ENCODE data around the gene RUVBL1. TPM values are rescaled to one million over a fixed set of nuclear protein-coding genes. Genes with fewer than 3 reads are reported as not detected.

RUVBL1 gene
- total RNA-seq, 1 experiment from 2014 or later = 60.7 TPM

DNA sequence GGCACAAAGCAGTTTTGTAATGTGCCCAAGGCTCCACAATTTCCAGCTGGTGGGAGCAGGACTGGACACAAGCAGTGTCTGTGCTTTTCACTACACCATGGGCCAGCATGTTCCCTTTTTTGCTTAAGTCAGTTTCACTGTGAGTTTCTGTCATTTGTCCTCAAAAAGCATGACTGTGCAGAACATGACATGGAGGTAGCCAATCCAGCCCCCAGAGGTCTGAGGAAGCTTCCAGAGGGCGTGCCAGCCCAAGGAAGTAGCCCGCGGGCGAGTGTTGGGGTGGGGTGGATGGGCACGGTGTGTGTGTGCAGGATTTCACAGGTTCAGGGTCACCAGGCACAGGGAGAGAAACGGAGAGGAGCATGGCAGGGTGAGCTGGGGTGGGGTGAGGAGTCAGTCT is 21.7 kb upstream of the RUVBL1 start:
- peak; percentile 16 for DNase-seq (ENCODE audit: low read depth)
- in situ Hi-C loops (cut with HindIII; ENCODE audit: low pct_unique_long_range_greater_than_20kb, low sequenced_read_pairs) = no loop called here

DNA sequence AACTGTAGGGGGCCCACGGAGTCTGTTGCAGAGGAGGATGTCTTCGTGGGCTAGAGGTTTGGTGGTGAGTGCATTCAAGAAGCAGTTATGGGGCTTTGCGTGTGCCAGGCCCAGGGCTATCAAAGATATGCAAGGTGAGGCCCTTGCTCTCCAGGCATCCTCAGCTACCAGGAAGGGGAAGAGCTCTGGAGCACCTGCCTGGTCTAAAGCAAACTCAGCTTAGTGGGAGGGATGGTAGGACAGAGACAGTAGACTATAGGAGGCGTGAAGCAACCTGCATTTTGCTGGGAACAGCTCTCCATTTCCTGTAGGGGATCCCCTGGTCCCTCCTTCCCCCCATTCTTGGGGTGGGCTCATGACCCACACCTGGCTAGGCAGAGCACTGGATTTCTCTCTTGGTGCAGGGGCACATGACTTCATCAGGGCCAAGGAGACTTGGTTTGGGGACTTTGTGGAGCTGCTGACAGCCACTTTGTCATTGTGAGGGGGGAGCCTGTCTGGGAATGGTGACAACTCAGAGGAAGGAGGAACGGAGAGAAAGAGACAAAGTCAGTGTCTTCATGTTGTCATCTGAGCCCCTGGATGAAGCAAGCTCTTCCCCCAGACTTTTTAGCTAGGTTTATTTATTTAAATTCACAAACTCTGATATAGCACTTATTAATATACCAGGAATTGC is 21.0 kb upstream of the RUVBL1 start:
- in situ Hi-C loops (cut with HindIII; ENCODE audit: low pct_unique_long_range_greater_than_20kb, low sequenced_read_pairs) = no loop called here
- DNase-seq (ENCODE audit: low read depth) = no peak

DNA sequence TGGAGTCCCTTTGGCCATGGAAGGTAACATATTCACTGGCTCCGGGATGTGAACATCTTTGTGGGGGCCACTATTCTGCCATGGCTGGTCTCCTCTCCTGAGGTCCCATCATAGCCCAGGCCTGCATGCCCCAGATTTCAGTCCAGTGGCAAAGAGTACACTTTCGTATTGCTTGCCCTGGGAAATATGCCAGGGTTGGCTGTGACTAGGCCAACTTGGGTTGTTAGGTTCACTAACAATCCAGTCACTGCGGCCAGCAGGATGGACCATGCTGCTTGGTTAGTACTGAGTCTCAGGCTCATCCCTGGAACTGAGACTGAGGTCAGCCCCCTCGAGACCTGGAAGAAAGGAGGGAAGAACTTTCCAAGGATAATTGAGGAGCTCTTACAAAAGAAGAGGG is 19.9 kb upstream of the RUVBL1 start:
- in situ Hi-C loops (cut with HindIII; ENCODE audit: low pct_unique_long_range_greater_than_20kb, low sequenced_read_pairs) = no loop called here

DNA sequence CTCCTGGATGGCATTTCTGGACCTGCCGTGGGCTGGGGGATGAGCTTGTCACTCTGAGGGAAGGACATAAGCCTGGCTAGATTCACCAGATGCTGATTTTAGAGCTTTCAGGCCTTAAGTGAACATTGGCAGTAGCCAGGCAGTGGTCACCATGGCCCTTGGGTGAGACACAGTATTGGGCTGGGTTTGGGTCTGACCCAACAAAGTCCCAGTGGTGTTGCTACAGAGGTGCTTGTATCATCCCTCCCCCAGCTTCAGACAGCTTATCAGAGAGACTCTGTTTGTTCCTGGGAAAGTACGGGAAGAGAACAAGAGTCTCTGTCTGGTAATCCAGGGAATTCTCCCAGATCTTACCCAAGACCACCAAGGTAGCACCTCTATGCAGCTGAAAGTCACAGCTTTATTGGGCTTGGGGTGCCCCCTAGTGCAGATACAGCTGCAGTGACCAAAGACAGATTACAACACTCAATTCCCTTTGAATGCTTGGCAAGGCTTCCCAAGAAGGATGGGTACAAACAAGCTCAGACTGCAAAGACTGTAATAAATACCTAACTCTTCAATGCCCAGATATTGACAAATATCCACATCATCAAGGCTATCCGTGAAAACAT is 9.8 kb upstream of the RUVBL1 start:
- peak; percentile 16 for DNase-seq (ENCODE audit: low read depth)
- in situ Hi-C loops (cut with HindIII; ENCODE audit: low pct_unique_long_range_greater_than_20kb, low sequenced_read_pairs) = no loop called here

More for the DNA sequence above, 19.9 kb upstream of the RUVBL1 start:
- DNase-seq (ENCODE audit: low read depth) = no peak

DNA sequence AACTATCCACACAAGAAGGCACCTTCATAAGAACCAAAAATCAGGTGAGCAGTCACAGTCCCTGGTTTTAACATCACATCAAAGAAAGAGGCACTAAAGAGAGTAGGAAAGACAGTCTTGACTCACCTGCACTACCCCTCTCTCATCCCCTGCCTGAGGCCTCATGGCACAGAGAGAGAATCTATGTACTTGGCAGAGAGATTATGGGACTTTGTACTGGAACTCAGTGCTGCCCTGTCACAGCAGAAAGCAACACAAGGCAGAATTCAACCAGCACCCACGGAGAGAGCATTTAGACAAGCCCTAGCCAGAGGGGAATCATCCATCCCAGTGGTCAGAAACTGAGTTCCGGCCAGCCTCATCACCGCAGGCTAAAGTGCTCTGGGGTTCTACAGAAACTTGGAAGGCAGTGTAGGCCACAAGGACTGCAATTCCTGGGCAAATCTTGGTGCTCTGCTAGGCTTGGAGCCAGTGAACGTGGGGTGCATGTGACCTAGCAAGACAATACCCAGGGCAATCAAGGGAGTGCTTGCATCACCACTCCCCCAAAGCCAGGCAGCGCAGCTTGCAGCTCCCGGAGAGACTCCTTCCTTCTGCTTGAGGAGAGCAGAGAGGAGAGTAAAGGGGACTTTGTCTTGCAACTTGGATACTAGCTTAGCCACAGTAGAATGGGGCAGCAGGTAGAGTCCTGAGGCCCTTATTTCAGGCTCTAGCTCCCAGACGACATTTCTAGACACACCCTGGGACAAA is 8.5 kb upstream of the RUVBL1 start:
- DNase-seq (ENCODE audit: low read depth) = no peak
- in situ Hi-C loops (cut with HindIII; ENCODE audit: low pct_unique_long_range_greater_than_20kb, low sequenced_read_pairs) = no loop called here

DNA sequence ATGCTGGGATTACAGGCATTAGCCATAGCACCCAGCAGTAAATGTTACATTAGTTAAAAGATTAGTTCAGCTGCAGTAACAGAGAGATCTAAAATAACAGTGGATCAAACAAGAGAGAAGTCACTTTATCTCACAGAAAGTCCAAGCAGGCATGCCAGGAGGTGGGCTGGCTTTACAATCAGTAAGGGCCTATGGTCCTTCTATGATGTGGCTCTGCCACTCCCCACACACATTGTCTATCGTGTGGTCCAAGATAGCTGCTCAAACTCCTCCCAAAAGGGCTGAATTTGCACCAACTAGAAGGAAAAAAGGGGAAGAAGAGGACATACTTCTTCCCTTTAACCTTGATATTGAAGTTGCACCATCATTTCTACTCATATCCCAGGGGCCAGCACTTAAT is 4.6 kb upstream of the RUVBL1 start:
- in situ Hi-C loops (cut with HindIII; ENCODE audit: low pct_unique_long_range_greater_than_20kb, low sequenced_read_pairs) = no loop called here

DNA sequence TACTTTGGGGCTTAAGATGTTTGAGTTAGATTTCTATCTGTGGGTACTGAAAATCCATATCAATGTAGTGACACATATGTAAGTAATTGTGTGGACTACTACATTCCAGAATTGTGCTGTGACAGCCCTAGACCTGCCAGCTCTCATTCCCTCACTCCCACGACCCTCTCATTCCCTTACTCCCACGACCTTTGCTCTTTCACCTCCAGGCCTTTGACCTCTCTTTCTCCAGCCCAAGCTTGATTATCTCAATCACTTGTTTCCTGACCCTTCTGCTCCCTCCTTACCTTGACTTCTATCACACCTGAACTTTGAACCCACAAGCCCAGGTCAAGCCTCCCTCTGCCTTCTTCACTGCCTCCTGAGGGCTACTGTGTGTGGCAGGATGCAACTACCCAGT is 3.6 kb upstream of the RUVBL1 start:
- DNase-seq (ENCODE audit: low read depth) = no peak
- in situ Hi-C loops (cut with HindIII; ENCODE audit: low pct_unique_long_range_greater_than_20kb, low sequenced_read_pairs) = no loop called here

More for the DNA sequence above, 4.6 kb upstream of the RUVBL1 start:
- DNase-seq (ENCODE audit: low read depth) = no peak

DNA sequence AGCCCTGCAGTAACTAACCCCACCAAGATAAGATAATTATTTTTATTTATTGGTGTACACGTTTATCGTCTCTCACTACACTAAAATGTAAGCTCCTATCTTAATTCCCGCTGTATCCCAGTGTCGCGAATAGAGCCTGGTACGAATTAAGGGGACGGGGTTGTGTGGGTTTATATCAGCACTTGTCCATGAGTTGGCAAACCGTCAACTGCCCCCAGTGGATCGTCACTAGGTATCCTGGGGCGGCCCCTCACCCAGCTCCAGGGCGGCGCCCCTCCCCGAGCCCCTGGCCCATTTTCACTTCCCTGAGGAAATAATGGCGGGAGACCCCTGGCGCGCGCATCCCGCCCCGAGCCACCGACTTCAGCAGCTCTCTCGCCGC is 465 bp downstream of the RUVBL1 start:
- no peak for DNase-seq (ENCODE audit: low read depth)
- in situ Hi-C loops (cut with HindIII; ENCODE audit: low pct_unique_long_range_greater_than_20kb, low sequenced_read_pairs) = no loop called here

DNA sequence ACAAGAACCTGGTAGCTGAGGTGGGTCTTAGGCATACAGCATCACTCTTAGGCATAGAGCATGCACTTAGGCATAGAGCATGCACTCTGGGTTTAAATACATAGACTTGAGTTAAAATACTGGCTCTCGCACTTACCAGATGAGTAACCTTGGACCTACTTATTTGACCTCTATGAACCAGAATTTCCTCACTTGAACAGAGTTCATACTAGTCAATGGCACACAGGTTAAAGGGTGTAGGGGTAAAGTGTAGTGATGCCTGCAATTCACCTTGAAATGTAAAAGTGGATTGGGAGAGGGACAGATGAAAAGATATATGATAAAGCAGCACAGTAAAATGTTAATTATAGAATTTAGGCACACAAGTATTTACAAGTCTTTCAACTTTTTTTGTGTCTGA is 1.6 kb downstream of the RUVBL1 start:
- no peak for DNase-seq (ENCODE audit: low read depth)
- in situ Hi-C loops (cut with HindIII; ENCODE audit: low pct_unique_long_range_greater_than_20kb, low sequenced_read_pairs) = no loop called here

DNA sequence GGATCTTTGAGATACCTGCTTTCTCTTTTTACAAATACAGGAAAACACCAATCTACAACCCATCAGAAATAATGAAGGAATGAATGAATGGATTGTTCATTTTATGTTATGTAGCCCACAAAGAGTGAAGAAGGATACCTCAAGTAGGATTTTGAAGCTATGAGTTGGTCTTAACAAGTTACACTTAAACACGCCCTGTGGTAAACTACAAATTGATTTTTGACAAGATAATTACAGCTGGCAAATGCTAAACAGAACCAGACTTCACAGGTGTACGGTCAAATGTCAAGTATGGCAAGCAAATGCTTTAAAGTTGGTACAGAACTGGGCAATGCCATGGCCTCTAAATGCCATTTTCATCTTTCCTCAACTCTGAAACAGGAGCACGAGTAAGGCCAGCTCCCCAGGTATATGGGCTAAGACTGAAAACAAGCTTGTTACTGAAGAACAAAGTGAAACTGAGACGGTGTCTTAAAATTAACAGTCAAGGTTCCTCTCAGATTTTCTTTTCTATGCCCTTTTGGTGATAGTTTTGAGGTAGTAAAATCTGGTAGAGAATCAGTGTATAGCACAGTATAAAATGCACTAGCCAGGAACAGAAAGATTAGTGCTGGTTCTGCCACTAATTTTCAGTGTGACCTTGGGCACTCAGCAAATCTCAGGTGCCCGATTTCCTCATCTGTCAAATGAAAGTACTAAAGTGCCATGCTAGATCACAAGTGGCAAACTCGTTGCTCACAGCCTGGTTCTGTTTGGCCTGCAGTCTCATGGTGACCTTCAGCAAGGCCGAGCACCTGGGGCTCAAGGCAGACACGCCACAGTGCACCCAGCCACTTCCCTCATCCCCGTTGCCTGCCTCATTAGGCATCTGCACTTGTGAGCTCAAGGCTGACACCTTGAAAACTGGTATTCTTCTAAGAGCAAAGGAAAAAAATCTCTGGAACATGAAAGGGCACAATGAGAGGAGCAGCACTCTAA is 9.5 kb downstream of the RUVBL1 start:
- in situ Hi-C loops (cut with HindIII; ENCODE audit: low pct_unique_long_range_greater_than_20kb, low sequenced_read_pairs) = no loop called here

DNA sequence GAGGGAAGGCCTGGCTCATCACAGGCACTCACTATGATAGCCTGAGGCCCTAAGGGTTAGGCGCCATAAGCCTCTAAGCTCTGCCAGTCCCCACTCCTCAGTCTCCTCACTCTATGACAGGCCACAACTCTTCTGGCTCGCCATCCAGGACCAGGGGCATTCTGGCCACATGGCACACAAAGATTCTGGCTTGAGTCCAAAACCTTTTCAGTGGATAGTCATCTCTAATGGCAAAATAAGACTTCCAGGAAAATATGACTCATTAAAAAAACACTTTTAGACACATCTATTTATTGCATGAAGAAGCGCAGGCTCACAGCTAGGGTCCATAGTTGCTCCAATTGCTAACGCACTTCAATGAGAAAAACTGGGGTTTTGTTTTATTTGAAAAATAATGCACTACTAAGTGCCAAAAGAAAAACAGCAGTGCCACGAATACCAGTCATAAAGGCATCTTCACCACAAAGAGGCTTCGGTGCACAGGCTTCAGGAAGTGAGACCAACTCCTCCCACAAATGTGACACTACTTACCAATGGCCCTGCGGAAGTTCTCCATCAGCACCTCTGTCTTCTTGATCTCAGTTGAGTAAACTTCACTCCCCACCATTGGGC is 11.1 kb downstream of the RUVBL1 start:
- in situ Hi-C loops (cut with HindIII; ENCODE audit: low pct_unique_long_range_greater_than_20kb, low sequenced_read_pairs) = no loop called here
- DNase-seq (ENCODE audit: low read depth) = peak; percentile 83

More for the DNA sequence above, 9.5 kb downstream of the RUVBL1 start:
- DNase-seq (ENCODE audit: low read depth) = peak; percentile 30

DNA sequence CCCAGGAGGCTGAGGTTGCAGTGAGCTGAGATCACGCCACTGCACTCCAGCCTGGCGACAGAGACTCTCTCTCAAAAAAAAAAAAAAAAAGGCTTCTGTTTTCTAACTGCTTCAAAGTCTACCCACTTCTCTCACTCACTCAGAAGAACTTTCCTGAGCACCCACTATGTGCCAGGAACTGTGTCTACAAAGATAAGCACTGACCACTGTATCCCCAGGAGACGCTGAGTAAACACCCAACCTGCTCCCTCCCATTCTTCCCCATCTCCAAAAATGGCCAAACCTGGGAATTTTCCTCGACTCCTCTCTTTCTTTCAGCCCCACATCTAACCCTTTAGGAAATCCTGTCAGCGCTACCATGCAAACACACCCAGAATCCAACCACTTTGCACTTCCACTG is 12.5 kb downstream of the RUVBL1 start:
- in situ Hi-C loops (cut with HindIII; ENCODE audit: low pct_unique_long_range_greater_than_20kb, low sequenced_read_pairs) = no loop called here
- DNase-seq (ENCODE audit: low read depth) = no peak

DNA sequence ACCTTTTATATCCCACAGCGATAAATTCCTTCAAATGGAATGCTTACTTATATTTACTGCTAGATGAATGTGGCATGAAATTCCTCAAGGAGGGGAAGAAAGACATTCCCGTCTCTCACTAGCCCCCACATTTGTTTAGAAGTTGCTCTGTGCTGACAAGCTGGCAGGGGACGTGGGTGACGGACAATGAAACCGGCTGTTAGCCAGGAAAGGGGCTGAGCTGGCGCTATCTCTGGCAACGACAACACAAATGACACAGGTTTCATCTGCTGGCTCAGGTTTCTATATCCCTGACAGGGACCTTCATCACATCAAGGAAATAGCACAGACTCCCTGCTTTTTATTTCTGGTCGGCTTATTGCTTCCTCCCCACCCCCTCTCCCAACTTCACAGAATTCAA is 15.8 kb downstream of the RUVBL1 start:
- no peak for DNase-seq (ENCODE audit: low read depth)
- in situ Hi-C loops (cut with HindIII; ENCODE audit: low pct_unique_long_range_greater_than_20kb, low sequenced_read_pairs) = no loop called here

DNA sequence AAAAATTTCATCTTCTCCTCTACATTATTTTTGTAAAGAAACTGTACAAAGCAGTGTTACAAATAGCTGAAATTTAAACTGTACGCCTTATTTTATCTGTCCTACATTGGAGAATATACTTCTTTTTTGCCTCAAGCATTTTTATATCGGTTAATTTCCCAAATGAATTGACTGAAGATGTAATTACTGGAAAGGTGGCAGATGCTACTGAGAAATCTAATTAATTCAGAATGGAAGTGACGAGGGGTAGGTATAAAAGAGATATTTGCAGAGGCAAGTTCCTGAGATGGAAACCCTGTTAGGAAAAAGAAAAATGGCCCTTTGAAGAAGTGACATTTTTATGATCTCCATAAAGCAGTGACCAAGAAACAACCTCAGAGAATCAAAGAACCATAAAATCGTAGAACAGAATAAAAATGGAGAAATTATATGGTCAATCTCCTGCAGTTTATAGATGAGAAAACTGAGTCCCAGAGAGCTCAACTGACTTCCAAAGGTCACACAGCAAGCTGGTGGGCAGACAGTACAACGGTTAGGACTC is 20.4 kb downstream of the RUVBL1 start:
- in situ Hi-C loops (cut with HindIII; ENCODE audit: low pct_unique_long_range_greater_than_20kb, low sequenced_read_pairs) = no loop called here

DNA sequence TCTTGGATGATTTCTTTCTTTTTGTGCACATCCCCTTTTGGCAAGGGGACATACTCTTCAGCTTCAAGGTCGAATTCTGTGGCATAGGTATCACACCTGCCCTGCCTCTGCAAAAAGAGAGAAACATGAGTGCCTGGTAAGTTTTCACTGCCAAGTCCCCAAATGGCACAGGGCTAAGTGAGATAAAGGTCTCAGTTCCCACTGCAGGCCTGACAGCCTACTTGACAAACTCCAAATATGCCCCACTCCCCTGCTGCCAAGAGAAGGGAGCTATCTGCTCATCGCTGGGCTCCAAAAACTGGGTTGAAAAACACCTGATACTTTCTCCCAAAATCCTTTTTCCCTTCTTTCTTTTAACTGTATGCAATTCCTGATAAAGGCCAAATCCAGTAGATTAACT is 23.0 kb downstream of the RUVBL1 start:
- in situ Hi-C loops (cut with HindIII; ENCODE audit: low pct_unique_long_range_greater_than_20kb, low sequenced_read_pairs) = no loop called here
- no peak for DNase-seq (ENCODE audit: low read depth)

More for the DNA sequence above, 20.4 kb downstream of the RUVBL1 start:
- DNase-seq (ENCODE audit: low read depth) = no peak

DNA sequence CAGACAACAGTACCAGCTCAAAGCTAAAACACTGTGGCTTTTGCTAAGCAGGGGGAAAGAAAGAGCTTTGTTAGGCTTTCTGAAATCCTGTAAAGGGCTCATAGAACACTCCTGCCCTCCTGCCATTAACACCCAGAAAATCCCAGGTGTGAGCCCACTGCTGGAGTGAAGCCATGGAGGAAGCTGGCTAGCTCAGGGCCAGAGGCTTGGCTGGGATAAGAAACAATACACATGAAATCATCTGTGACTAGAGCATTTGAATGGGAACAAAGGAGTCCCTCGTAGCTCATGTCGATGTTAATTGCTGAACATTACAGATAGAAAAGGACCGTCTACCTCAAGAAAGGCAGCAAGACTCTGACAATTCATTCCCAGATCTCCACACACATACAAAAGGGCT is 23.5 kb downstream of the RUVBL1 start:
- in situ Hi-C loops (cut with HindIII; ENCODE audit: low pct_unique_long_range_greater_than_20kb, low sequenced_read_pairs) = no loop called here

DNA sequence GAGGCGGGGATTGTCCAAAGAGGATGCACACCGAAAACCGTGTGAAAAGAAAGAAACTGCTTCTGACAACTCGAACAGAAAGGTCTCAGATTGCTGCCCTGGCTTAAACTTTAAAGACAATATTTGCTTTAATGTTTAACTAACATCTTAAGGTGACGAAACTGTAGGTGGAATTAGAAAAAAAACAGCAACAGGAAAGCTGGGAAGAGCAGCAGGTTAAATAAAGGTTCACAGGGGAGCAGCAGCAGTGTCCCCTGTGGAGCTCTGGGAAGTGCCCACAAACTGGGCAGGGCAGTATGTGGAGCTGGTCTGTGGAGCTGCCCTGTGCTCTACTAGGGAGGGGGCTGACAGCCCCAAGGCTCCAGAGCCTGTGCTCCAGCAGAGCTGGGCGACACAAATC is 25.4 kb downstream of the RUVBL1 start:
- peak; percentile 61 for DNase-seq (ENCODE audit: low read depth)
- in situ Hi-C loops (cut with HindIII; ENCODE audit: low pct_unique_long_range_greater_than_20kb, low sequenced_read_pairs) = no loop called here

More for the DNA sequence above, 23.5 kb downstream of the RUVBL1 start:
- no peak for DNase-seq (ENCODE audit: low read depth)

DNA sequence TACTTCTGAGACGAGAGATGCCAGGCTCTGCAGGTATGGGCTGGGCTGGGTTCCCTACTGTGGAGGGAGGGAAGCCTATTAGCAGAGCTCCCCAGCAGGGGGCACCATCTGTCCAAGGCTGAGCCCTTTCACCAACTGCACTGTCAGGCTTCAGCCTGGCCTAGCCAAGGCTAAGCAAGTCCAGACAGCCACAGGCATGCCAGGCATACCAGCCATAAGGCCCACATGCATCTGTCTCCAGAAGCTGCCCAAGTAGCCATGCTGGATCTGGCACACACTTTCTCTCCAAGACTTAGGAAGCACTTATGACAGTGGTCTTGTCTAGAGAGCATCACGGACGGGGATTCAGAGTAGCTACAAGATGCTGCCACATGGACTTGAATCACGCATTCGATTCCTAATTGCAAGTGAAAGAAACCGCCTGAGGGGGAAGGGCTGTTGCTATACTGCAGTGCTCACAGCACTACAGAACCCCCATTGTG is 28.3 kb downstream of the RUVBL1 start:
- in situ Hi-C loops (cut with HindIII; ENCODE audit: low pct_unique_long_range_greater_than_20kb, low sequenced_read_pairs) = no loop called here
- DNase-seq (ENCODE audit: low read depth) = peak; percentile 59

Data from Caki2 (cell line).